Activated T-helper 9 cell treated with anti-CD3 and anti-CD28 coated beads, Interleukin-2, amount 50 U/mL, for 16 hours (primary cell): ENCODE measurements around the gene MPST.
A peak's percentile ranks its signal among the peaks of the same experiment; 100 is the strongest.

Experiments used
- DNase-seq: peaks from one replicate; pipeline ENCODE4 v3.0.0-alpha.2; 2020; ENCODE audit warnings: low read depth

MPST gene

GRCh38 chr22:37000676-37001534, 18.6 kb upstream of the MPST start:
- DNase-seq, result no peak

- no peak for DNase-seq
Observed at GRCh38 chr22:37001826-37002225, 17.7 kb upstream of the MPST start.

- DNase-seq, result no peak
Observed at GRCh38 chr22:37002633-37003032, 16.9 kb upstream of the MPST start.

- no peak for DNase-seq
Observed at GRCh38 chr22:37007651-37008050, 11.9 kb upstream of the MPST start.

- DNase-seq, result no peak
Observed at GRCh38 chr22:37008365-37008764, 11.2 kb upstream of the MPST start.

GRCh38 chr22:37009490-37009889, 10.1 kb upstream of the MPST start:
- DNase-seq, result no peak

GRCh38 chr22:37010174-37010573, 9.4 kb upstream of the MPST start:
- DNase-seq, result no peak

- DNase-seq, result no peak
Observed at GRCh38 chr22:37010976-37011375, 8.6 kb upstream of the MPST start.

- DNase-seq, result no peak
Observed at GRCh38 chr22:37011472-37011871, 8.1 kb upstream of the MPST start.

- no peak for DNase-seq
Observed at GRCh38 chr22:37012262-37012904, 7.2 kb upstream of the MPST start.

GRCh38 chr22:37012956-37013355, 6.6 kb upstream of the MPST start:
- DNase-seq, result no peak

- DNase-seq, result no peak
Observed at GRCh38 chr22:37014415-37014806, 5.1 kb upstream of the MPST start.

- no peak for DNase-seq
Observed at GRCh38 chr22:37014835-37015586, 4.5 kb upstream of the MPST start.

GRCh38 chr22:37015587-37015878, 4.0 kb upstream of the MPST start:
- no peak for DNase-seq

- DNase-seq, result no peak
Observed at GRCh38 chr22:37016134-37016910, 3.2 kb upstream of the MPST start.

GRCh38 chr22:37017356-37017755, 2.2 kb upstream of the MPST start:
- no peak for DNase-seq

- DNase-seq, result no peak
Observed at GRCh38 chr22:37018086-37018814, 1.3 kb upstream of the MPST start.

- DNase-seq, result no peak
Observed at GRCh38 chr22:37018815-37019308, 680 bp upstream of the MPST start.

- DNase-seq, result no peak
Observed at GRCh38 chr22:37020192-37020479, 594 bp downstream of the MPST start.

GRCh38 chr22:37021041-37021440, 1.5 kb downstream of the MPST start:
- DNase-seq, result no peak

- DNase-seq, result peak; percentile 42
Observed at GRCh38 chr22:37021710-37022482, 2.4 kb downstream of the MPST start.
